HG03558 (cell line): ENCODE measurements around the gene DYNLRB1.

Experiments
- ATAC-seq: cut with Tn5 transposase; IDR thresholded peaks from one replicate; pipeline ENCODE4 v1.9.1; 2021; ENCODE audit warnings: moderate number of reproducible peaks; ENCODE audit not compliant: unreplicated experiment; ENCODE audit errors: extremely low read depth

DYNLRB1 gene

GRCh38 chr20:34532320-34532719 lies 16.1 kb downstream of the DYNLRB1 start:
- ATAC-seq: no peak

GRCh38 chr20:34532756-34533155 lies 16.5 kb downstream of the DYNLRB1 start:
- ATAC-seq: no peak

GRCh38 chr20:34534391-34535165 lies 18.4 kb downstream of the DYNLRB1 start:
- ATAC-seq: no peak

- ATAC-seq: no peak
Observed at GRCh38 chr20:34535301-34535840, 19.1 kb downstream of the DYNLRB1 start.

GRCh38 chr20:34535857-34536256 lies 19.6 kb downstream of the DYNLRB1 start:
- no peak for ATAC-seq

GRCh38 chr20:34536798-34537394 lies 20.7 kb downstream of the DYNLRB1 start:
- no peak for ATAC-seq

- no peak for ATAC-seq
Observed at GRCh38 chr20:34537651-34538050, 21.4 kb downstream of the DYNLRB1 start.

GRCh38 chr20:34538671-34539123 lies 22.5 kb downstream of the DYNLRB1 start:
- no peak for ATAC-seq

- no peak for ATAC-seq
Observed at GRCh38 chr20:34539756-34540155, 23.5 kb downstream of the DYNLRB1 start.

GRCh38 chr20:34540596-34541263 lies 24.5 kb downstream of the DYNLRB1 start:
- no peak for ATAC-seq

GRCh38 chr20:34541264-34541901 lies 25.2 kb downstream of the DYNLRB1 start:
- no peak for ATAC-seq

- no peak for ATAC-seq
Observed at GRCh38 chr20:34541917-34542316, 25.7 kb downstream of the DYNLRB1 start.

GRCh38 chr20:34542439-34542838 lies 26.2 kb downstream of the DYNLRB1 start:
- ATAC-seq: no peak

- no peak for ATAC-seq
Observed at GRCh38 chr20:34543463-34544056, 27.3 kb downstream of the DYNLRB1 start.

- ATAC-seq: no peak
Observed at GRCh38 chr20:34544109-34544796, 28.0 kb downstream of the DYNLRB1 start.

GRCh38 chr20:34546751-34547181 lies 30.5 kb downstream of the DYNLRB1 start:
- no peak for ATAC-seq

GRCh38 chr20:34547844-34548613 lies 31.8 kb downstream of the DYNLRB1 start:
- ATAC-seq: no peak

GRCh38 chr20:34549291-34549928 lies 33.2 kb downstream of the DYNLRB1 start:
- ATAC-seq: no peak
